Peyer's patch (tissue), 4 donors: ENCODE results near the gene SDHB. TPM values are rescaled to one million over a fixed set of nuclear protein-coding genes. Genes with fewer than 3 reads are reported as not detected.
"Not testable (repeated sequence)": the region's sequence is repeated elsewhere in the genome, so short reads cannot be mapped to it uniquely, and the experiment has no call there.

ENCODE experiments used
- DNase-seq, 3 donors: peaks; one replicate each; pipeline ENCODE4 v3.0.0-alpha.2; 2017 to 2019
- H3K27ac ChIP-seq, 4 donors: fragments of 200-600 bp; sonication (generic); one replicate each; pipeline ENCODE4 v1.5.1; 2016 to 2019
- H3K27me3 ChIP-seq, 2 donors: fragments of 200-600 bp; sonication (generic); one replicate each; pipeline ENCODE4 v1.5.1; 2019
- H3K36me3 ChIP-seq, 3 donors: fragments of 200-600 bp; sonication (generic); one replicate each; pipeline ENCODE4 v1.5.1; 2016 to 2019
- H3K4me1 ChIP-seq, 4 donors: fragments of 200-600 bp; sonication (generic); one replicate each; pipeline ENCODE4 v1.5.1; 2016 to 2019
- H3K4me3 ChIP-seq, 4 donors: fragments of 200-600 bp; sonication (generic); 1 replicate in 3 of 4; 2 replicates in 1 of 4; pipeline ENCODE4 v1.5.1; 2016 to 2019; ENCODE audit warnings: mild to moderate bottlenecking in 1 of 4
- H3K9me3 ChIP-seq, 4 donors: fragments of 200-600 bp; sonication (generic); one replicate each; pipeline ENCODE4 v1.5.1; 2016 to 2019; ENCODE audit warnings: mild to moderate bottlenecking in 1 of 4
- POLR2A ChIP-seq, 2 donors: fragments of 450-650 bp; IDR thresholded peaks; one replicate each; pipeline ENCODE4 v1.5.1; 2017; ENCODE audit warnings: antibody characterized with exemption in 2 of 2, mild to moderate bottlenecking in 2 of 2, moderate library complexity in 2 of 2
- total RNA-seq, 4 donors: library from RNA; depleted of rRNA; stranded (reverse); fragments of >200 nt; gene quantifications; one replicate each; pipeline ENCODE4 v1.1.0, GENCODE V29; 2016
- TF ChIP-seq, protein P1 (sequence below), 6 experiments: fragments of 450-650 bp in 4 of 6; fragments of 200-600 bp in 2 of 6; sonication (generic) in 1 of 6; IDR thresholded peaks; one replicate each; pipeline ENCODE4 v1.5.1; 2017 to 2019; ENCODE audit warnings: antibody characterized with exemption in 6 of 6, mild to moderate bottlenecking in 3 of 6, moderate library complexity in 1 of 6

The SDHB gene
- total RNA-seq, 4 donors from 2014 or later = 106 to 277 (median 175) TPM

DNA sequence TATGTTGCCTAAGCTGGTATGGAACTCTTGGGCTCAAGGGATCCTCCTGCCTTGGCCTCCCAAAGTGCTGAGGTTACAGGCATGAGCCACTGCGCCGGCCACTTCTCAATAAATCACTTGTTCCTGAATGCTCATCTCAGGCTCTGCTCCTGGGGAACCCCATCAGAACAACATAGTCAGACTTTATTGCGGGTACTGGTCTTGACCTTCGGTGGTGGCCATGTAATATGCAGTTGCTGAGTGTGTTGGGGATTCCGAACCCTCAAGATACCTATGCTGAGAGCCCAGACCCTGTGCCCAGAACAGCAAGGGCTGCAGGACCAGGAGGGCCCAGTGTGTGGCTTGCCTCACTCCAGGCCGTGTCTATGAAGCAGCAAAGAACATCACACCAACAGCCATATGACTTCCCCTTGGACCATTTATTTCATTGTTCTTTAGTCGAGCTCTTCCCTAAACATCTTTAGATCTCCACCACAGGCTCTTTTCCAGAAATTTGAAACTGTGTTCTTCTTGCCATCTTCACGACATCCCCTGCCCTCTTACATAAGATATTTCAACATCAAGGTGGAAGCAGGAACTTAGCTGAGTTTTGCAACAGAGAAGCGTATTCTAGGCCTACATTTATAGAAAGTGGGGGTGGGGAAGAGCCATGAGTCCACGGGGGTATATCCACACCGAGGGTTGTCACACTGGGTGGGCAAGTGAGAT, 12.7 kb upstream of the SDHB start:
- no peaks in the 10 kb centered on the region for H3K27me3 ChIP-seq
- H3K36me3 ChIP-seq = peaks cover 0 to 4% (median 0%) of the 10 kb centered on the region in 3 donors
- no peak for DNase-seq
- peaks cover 0 to 7% (median 0%) of the 10 kb centered on the region in 4 donors for H3K9me3 ChIP-seq
- TF ChIP-seq, protein P1, sequence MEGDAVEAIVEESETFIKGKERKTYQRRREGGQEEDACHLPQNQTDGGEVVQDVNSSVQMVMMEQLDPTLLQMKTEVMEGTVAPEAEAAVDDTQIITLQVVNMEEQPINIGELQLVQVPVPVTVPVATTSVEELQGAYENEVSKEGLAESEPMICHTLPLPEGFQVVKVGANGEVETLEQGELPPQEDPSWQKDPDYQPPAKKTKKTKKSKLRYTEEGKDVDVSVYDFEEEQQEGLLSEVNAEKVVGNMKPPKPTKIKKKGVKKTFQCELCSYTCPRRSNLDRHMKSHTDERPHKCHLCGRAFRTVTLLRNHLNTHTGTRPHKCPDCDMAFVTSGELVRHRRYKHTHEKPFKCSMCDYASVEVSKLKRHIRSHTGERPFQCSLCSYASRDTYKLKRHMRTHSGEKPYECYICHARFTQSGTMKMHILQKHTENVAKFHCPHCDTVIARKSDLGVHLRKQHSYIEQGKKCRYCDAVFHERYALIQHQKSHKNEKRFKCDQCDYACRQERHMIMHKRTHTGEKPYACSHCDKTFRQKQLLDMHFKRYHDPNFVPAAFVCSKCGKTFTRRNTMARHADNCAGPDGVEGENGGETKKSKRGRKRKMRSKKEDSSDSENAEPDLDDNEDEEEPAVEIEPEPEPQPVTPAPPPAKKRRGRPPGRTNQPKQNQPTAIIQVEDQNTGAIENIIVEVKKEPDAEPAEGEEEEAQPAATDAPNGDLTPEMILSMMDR (IDR thresholded peaks at IDR 0.05) = no peak
- no peak for TF ChIP-seq POLR2A (IDR thresholded peaks at IDR 0.05)
- no peak overlapping the region for H3K27ac ChIP-seq
- H3K4me3 ChIP-seq = no peak overlapping the region
- no peaks in the 10 kb centered on the region for H3K4me1 ChIP-seq

DNA sequence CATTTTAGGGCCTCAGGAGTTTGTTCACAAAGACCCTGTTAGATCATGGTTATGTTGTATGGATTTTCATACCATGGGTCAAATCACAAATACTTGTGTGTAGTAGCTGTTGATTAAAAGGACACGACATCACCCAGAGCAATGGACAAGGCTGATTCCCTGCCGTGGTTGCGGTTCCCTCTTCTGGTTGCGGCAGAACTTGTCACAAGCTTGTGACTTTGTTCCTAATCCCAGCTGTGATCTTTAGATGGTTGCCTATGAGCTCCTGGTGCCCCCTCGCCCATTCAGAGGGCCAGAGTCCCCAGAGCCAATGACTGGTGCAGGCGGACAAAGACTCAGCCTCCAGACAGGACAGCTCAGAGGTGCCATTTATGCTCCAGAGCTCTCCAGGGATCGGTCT, 11.8 kb upstream of the SDHB start:
- Histone ChIP-seq H3K9me3 (peaks cover 0 to 7% (median 0%) of the 10 kb centered on the region in 4 donors), H3K27ac (no peak overlapping the region), H3K4me3 (no peak overlapping the region), H3K36me3 (peaks cover 0 to 4% (median 0%) of the 10 kb centered on the region in 3 donors), H3K4me1 (no peaks in the 10 kb centered on the region), H3K27me3 (no peaks in the 10 kb centered on the region)
- no peak for DNase-seq
- TF ChIP-seq, protein P1 (IDR thresholded peaks at IDR 0.05) = no peak
- TF ChIP-seq POLR2A (IDR thresholded peaks at IDR 0.05) = no peak

DNA sequence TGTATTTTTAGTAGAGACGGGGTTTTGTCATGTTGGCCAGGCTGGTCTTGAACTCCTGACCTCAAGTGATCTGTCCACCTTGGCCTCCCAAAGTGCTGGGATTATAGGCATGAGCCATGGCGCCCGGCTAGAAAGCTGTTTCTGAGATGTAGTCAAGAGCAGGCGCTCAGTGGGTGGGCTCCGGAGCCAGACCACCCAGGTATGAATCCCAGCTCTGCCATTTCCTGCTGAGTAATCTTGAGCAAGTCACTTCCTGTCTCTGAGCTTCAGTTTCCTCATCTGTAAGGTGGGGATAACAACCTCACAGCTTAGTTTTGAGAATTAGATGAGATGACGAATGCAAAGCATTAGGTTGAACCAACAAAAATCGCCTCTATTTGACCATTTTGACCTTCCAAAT, 8.9 kb upstream of the SDHB start:
- H3K4me1 ChIP-seq, H3K36me3 ChIP-seq, H3K4me3 ChIP-seq, H3K27me3 ChIP-seq, H3K9me3 ChIP-seq, DNase-seq, H3K27ac ChIP-seq: not testable (repeated sequence)

DNA sequence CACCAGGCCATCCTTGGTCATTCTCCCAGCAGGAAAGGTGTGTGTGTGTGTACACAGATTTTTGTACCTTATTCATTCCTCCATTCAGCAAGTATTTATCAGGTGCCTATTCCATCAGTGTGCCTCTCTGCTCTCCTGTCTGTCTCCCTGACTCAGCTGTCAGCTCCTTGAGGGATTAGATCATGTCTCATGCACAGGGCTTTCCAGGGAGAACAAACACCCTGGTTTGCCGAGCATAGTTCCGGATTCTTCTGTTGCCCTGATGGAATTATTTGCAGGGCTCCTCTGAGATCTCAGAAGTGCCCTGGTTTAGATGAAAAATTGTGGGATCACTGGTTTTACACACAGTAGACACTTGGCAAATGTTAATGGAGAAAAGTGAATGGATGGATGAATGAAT, 8.1 kb upstream of the SDHB start:
- DNase-seq = no peak
- Histone ChIP-seq H3K27me3 (no peaks in the 10 kb centered on the region), H3K9me3 (peaks cover 0 to 7% (median 0%) of the 10 kb centered on the region in 4 donors), H3K27ac (no peak overlapping the region), H3K4me1 (no peaks in the 10 kb centered on the region), H3K4me3 (no peak overlapping the region), H3K36me3 (no peaks in the 10 kb centered on the region)
- TF ChIP-seq POLR2A (IDR thresholded peaks at IDR 0.05) = no peak
- TF ChIP-seq, protein P1 (IDR thresholded peaks at IDR 0.05) = no peak

DNA sequence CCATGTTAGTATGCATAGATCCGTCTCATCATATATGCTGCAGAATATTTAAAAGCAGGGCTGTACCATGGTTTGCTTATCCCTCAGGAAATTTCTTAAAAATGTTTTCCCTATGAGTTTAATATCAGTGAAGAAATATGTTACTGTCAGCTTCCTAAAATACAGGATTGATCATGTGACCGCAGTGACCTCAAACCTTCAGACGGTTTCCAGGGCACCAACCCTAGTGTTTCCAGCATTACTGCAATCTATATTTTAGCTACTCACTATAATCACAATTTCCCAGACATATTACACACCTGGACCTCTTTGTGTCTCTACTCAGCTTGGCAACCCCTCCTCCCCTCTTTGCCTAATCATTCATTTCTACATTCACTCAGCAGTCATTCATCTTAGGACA, 7.7 kb upstream of the SDHB start:
- TF ChIP-seq, protein P1 (IDR thresholded peaks at IDR 0.05) = no peak
- no peak for TF ChIP-seq POLR2A (IDR thresholded peaks at IDR 0.05)
- Histone ChIP-seq H3K27ac (no peak overlapping the region), H3K27me3 (no peaks in the 10 kb centered on the region), H3K9me3 (peaks cover 0 to 7% (median 0%) of the 10 kb centered on the region in 4 donors), H3K4me1 (no peaks in the 10 kb centered on the region), H3K4me3 (no peak overlapping the region), H3K36me3 (no peaks in the 10 kb centered on the region)
- DNase-seq = no peak

DNA sequence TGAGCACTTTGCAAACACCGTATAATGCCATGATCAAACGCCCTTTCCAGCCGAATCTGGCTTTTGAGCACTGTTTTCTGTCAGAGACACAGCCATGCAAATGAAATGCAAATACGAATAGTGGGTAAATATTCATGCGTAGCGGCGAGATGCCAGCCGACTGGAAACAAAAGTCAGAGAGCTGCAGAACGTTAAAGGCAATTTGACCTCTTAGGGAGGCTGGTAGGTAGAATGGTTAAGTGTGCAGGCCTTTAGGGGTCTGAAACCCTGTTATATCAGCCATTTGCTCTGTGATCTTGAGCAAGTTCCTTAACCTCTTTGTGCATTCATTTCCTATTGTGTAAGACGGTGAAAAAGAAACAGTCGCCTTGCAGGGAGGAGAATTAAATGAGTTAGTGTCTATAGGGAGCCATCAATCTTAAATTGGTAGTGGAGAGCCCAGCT, 6.5 kb upstream of the SDHB start:
- TF ChIP-seq, protein P1 (IDR thresholded peaks at IDR 0.05) = no peak
- TF ChIP-seq POLR2A (IDR thresholded peaks at IDR 0.05) = no peak
- Histone ChIP-seq H3K4me1 (no peaks in the 10 kb centered on the region), H3K9me3 (peaks cover 0 to 6% (median 0%) of the 10 kb centered on the region in 4 donors), H3K4me3 (no peak overlapping the region), H3K36me3 (no peaks in the 10 kb centered on the region), H3K27me3 (no peaks in the 10 kb centered on the region), H3K27ac (no peak overlapping the region)
- no peak for DNase-seq
